Measurements from ENCODE around the gene SYP. TPM values are rescaled to one million over a fixed set of nuclear protein-coding genes. Genes with fewer than 3 reads are reported as not detected.

SYP gene
- total RNA-seq, 8 experiments from 2014 or later = 0.92 to 144 (median 71.8) TPM

- Histone ChIP-seq H3K4me3 (no peak overlapping the region), H3K4me1 (replicated peaks in 1 of 2) (peaks cover 20 to 21% of the 10 kb centered on the region in 2 donors), H3K27ac (peak overlapping the region; percentile 14 to 57)
- WGBS, 10 experiments = 33 to 58% methylated on average over 9 to 17 of the region's 35 CpGs; no CpG with 5 or more reads in 8 of the 10 experiments
- in situ Hi-C loops (cut with MboI; ENCODE audit: low pct_unique_long_range_greater_than_20kb in 2 of 9, low sequenced_read_pairs in 9 of 9, unreplicated experiment in 9 of 9) = no loop called here
- peak in 7 of 8 experiments; percentile 3 to 53 (median 19) for ATAC-seq (replicated peaks in 6 of 8)
These were observed 32.9 kb downstream of the SYP start for GRCh38 chrX:49166914-49167739.

- peaks cover 20 to 21% of the 10 kb centered on the region in 2 donors for H3K4me1 ChIP-seq (replicated peaks in 1 of 2)
- ATAC-seq (replicated peaks in 6 of 8) = peak in 6 of 8 experiments; percentile 51 to 80 (median 72)
- 11 to 80% (median 29%) methylated on average over 1 to 11 of the region's 61 CpGs; no CpG with 5 or more reads in 7 of the 10 experiments for WGBS, 10 experiments
- H3K27ac ChIP-seq = peak overlapping the region; percentile 51 to 57
- peak overlapping the region in 2 of 5 donors; percentile 4 to 18 for H3K4me3 ChIP-seq
- in situ Hi-C loops (cut with MboI; ENCODE audit: low pct_unique_long_range_greater_than_20kb in 2 of 9, low sequenced_read_pairs in 9 of 9, unreplicated experiment in 9 of 9) = no loop called here
These were observed 33.8 kb downstream of the SYP start for GRCh38 chrX:49165901-49166881.

- peaks cover 20 to 21% of the 10 kb centered on the region in 2 donors for H3K4me1 ChIP-seq (replicated peaks in 1 of 2)
- 50 to 75% (median 74%) methylated on average over 2 to 15 of the region's 31 CpGs; no CpG with 5 or more reads in 7 of the 10 experiments for WGBS, 10 experiments
- no peak overlapping the region for H3K4me3 ChIP-seq
- ATAC-seq (replicated peaks in 6 of 8) = no peak
- peak overlapping the region in 1 of 2 donors; percentile 94 for H3K27ac ChIP-seq
- in situ Hi-C loops (cut with MboI; ENCODE audit: low pct_unique_long_range_greater_than_20kb in 2 of 9, low sequenced_read_pairs in 9 of 9, unreplicated experiment in 9 of 9) = no loop called here
These were observed 35.2 kb downstream of the SYP start for GRCh38 chrX:49164589-49165360.

- H3K4me3 ChIP-seq = peak overlapping the region; percentile 33 to 41 (median 36)
- ATAC-seq (replicated peaks in 6 of 8) = peak; percentile 59 to 88 (median 77)
- H3K27ac ChIP-seq = peak overlapping the region; percentile 94 to 99
- peaks cover 20 to 21% of the 10 kb centered on the region in 2 donors for H3K4me1 ChIP-seq (replicated peaks in 1 of 2)
- WGBS, 10 experiments = no CpG with 5 or more reads among the region's 69 CpGs
- in situ Hi-C loops (cut with MboI; ENCODE audit: low pct_unique_long_range_greater_than_20kb in 2 of 9, low sequenced_read_pairs in 9 of 9, unreplicated experiment in 9 of 9) = no loop called here
These were observed 36.2 kb downstream of the SYP start for GRCh38 chrX:49163555-49164419.

- peak within 1 kb of the TSS; percentile 94 to 99 for H3K27ac ChIP-seq
- 90% methylated on average over 2 of the region's 28 CpGs; no CpG with 5 or more reads in 9 of the 10 experiments for WGBS, 10 experiments
- peaks cover 19 to 21% of the 10 kb centered on the region in 2 donors for H3K4me1 ChIP-seq (replicated peaks in 1 of 2)
- peak within 1 kb of the TSS; percentile 33 to 41 (median 36) for H3K4me3 ChIP-seq
- in situ Hi-C loops (cut with MboI; ENCODE audit: low pct_unique_long_range_greater_than_20kb in 2 of 9, low sequenced_read_pairs in 9 of 9, unreplicated experiment in 9 of 9) = no loop called here
- no peak for ATAC-seq (replicated peaks in 6 of 8)
These were observed 37.4 kb downstream of the SYP start, which contains the start of gene MAGIX for GRCh38 chrX:49162620-49163019. Gene MAGIX, plus strand, starts transcription at chrX:49162758. Its CDS starts 132 bp downstream, at chrX:49162890.

GRCh38 chrX:49161632-49162031 is 38.4 kb downstream of the SYP start:
- ATAC-seq (replicated peaks in 6 of 8) = no peak
- WGBS, 10 experiments = 43 to 82% (median 48%) methylated on average over 1 to 5 of the region's 5 CpGs; no CpG with 5 or more reads in 7 of the 10 experiments
- Histone ChIP-seq H3K4me1 (replicated peaks in 1 of 2) (peaks cover 9 to 12% of the 10 kb centered on the region in 2 donors), H3K4me3 (no peak overlapping the region), H3K27ac (no peak overlapping the region)
- in situ Hi-C loops (cut with MboI; ENCODE audit: low pct_unique_long_range_greater_than_20kb in 2 of 9, low sequenced_read_pairs in 9 of 9, unreplicated experiment in 9 of 9) = no loop called here

GRCh38 chrX:49160908-49161307 is 39.1 kb downstream of the SYP start:
- ATAC-seq (replicated peaks in 6 of 8) = no peak
- in situ Hi-C loops (cut with MboI; ENCODE audit: low pct_unique_long_range_greater_than_20kb in 2 of 9, low sequenced_read_pairs in 9 of 9, unreplicated experiment in 9 of 9) = no loop called here
- Histone ChIP-seq H3K4me3 (no peak overlapping the region), H3K4me1 (replicated peaks in 1 of 2) (peaks cover 5 to 11% of the 10 kb centered on the region in 2 donors), H3K27ac (no peak overlapping the region)
- 29 to 83% (median 83%) methylated on average over 1 to 2 of the region's 2 CpGs; no CpG with 5 or more reads in 7 of the 10 experiments for WGBS, 10 experiments

- in situ Hi-C loops (cut with MboI; ENCODE audit: low pct_unique_long_range_greater_than_20kb in 2 of 9, low sequenced_read_pairs in 9 of 9, unreplicated experiment in 9 of 9) = no loop called here
- no peak for ATAC-seq (replicated peaks in 6 of 8)
- WGBS, 10 experiments = 48% methylated on average over 6 of the region's 25 CpGs; no CpG with 5 or more reads in 9 of the 10 experiments
- Histone ChIP-seq H3K4me1 (replicated peaks in 1 of 2) (peaks cover 0 to 3% of the 10 kb centered on the region in 2 donors), H3K27ac (no peak overlapping the region), H3K4me3 (no peak overlapping the region)
These were observed 42.8 kb downstream of the SYP start for GRCh38 chrX:49157194-49157593.

GRCh38 chrX:49155900-49156837 is 43.8 kb downstream of the SYP start:
- in situ Hi-C loops (cut with MboI; ENCODE audit: low pct_unique_long_range_greater_than_20kb in 2 of 9, low sequenced_read_pairs in 9 of 9, unreplicated experiment in 9 of 9) = no loop called here
- ATAC-seq (replicated peaks in 6 of 8) = peak; percentile 88 to 93 (median 91)
- Histone ChIP-seq H3K27ac (peak overlapping the region; percentile 96 to 100), H3K4me1 (replicated peaks in 1 of 2) (peaks cover 0 to 3% of the 10 kb centered on the region in 2 donors), H3K4me3 (peak overlapping the region; percentile 54 to 78 (median 59))
- 60% methylated on average over 4 of the region's 65 CpGs; no CpG with 5 or more reads in 9 of the 10 experiments for WGBS, 10 experiments

- peak overlapping the region; percentile 54 to 78 (median 59) for H3K4me3 ChIP-seq
- 0 to 10% (median 7%) methylated on average over 2 to 4 of the region's 18 CpGs; no CpG with 5 or more reads in 7 of the 10 experiments for WGBS, 10 experiments
These were observed 44.6 kb downstream of the SYP start for GRCh38 chrX:49155243-49155899.

More at GRCh38 chrX:49155243-49155899, 44.6 kb downstream of the SYP start:
- H3K4me1 ChIP-seq (replicated peaks in 1 of 2) = peaks cover 0 to 3% of the 10 kb centered on the region in 2 donors
- in situ Hi-C loops (cut with MboI; ENCODE audit: low pct_unique_long_range_greater_than_20kb in 2 of 9, low sequenced_read_pairs in 9 of 9, unreplicated experiment in 9 of 9) = no loop called here
- peak overlapping the region; percentile 96 to 100 for H3K27ac ChIP-seq
- ATAC-seq (replicated peaks in 6 of 8) = peak; percentile 20 to 53 (median 26)
